Measurements from ENCODE around the gene ADAM22. TPM values are rescaled to one million over a fixed set of nuclear protein-coding genes. Genes with fewer than 3 reads are reported as not detected.

The ADAM22 gene
- total RNA-seq, 1 experiment from 2014 or later, result 1.6 TPM

GRCh38 chr7:88167223-88167622 is 233.2 kb downstream of the ADAM22 start:
- DNase-seq (ENCODE audit: low read depth), result no peak

DNA sequence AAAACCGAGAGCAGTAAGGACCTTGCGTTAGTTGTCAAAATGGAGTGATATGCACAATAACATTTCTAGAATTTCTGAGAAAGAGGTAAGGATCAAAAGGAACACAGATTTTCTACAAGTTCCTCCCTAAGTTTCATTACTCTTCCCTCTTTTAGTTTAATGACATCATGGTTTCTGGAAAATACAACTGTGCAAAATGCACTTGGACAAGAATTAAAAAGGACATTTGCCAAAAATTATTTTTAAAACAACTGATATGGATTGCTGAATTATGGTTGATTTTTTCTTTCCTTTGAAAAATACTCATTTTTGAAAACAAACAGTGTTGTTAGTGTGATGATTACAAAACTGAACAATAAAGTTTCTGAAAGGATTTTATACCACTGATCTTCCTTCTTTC is 233.7 kb downstream of the ADAM22 start:
- DNase-seq (ENCODE audit: low read depth), result no peak

DNA sequence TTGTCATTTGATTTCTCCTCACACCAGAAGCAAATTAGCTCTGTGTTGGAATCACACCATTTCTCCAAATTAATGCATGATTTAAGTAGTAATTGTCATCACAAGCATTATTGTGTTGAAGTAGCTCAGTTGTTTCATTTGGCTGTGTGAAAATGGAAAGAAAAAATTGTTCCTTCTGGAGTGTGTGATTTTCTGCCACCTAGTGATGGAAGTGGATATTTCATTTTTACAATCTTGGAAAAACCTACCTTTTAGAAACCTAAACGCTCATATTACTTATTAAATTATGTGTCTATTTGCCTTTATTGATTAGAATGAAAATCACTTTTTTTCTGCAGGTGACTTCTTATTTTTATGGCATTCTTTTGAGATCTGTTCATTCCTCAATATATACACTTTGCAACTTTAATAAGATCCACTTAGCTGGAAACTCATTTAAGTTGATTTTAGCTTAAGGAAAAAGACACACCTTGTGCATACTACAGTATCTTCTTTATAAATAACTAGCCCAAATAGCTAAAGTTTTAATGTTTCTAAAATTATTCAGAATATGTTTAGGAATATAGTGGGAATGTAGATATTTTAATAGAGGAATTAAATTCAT is 235.8 kb downstream of the ADAM22 start:
- DNase-seq (ENCODE audit: low read depth), result peak; percentile 9

GRCh38 chr7:88172842-88173241 is 238.8 kb downstream of the ADAM22 start:
- no peak for DNase-seq (ENCODE audit: low read depth)

- no peak for DNase-seq (ENCODE audit: low read depth)
Measured at GRCh38 chr7:88176190-88176589, 242.1 kb downstream of the ADAM22 start.

- DNase-seq (ENCODE audit: low read depth), result no peak
Measured at GRCh38 chr7:88183051-88183450, 249.0 kb downstream of the ADAM22 start.

GRCh38 chr7:88184848-88185304 is 250.8 kb downstream of the ADAM22 start:
- peak; percentile 88 for DNase-seq (ENCODE audit: low read depth)

GRCh38 chr7:88185650-88186049 is 251.6 kb downstream of the ADAM22 start:
- peak; percentile 12 for DNase-seq (ENCODE audit: low read depth)

DNA sequence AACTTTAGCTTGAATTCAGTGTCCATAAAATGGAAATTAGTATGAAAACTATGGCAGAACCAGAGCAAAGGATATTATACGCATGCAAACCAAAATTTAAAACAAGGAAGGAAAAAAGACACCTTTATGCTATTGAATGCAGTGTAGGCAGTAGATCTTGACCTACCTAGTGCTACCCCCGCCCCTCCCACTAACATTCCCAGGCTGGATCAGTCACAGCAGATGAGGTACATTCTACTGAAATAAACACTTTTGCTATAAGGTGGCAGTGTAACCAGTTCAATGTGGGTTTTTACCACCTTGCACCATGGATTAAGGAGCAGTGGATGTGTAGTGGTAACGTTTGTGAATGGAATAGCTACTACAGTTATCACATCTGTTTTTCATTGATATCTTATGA is 257.9 kb downstream of the ADAM22 start:
- no peak for DNase-seq (ENCODE audit: low read depth)

DNA sequence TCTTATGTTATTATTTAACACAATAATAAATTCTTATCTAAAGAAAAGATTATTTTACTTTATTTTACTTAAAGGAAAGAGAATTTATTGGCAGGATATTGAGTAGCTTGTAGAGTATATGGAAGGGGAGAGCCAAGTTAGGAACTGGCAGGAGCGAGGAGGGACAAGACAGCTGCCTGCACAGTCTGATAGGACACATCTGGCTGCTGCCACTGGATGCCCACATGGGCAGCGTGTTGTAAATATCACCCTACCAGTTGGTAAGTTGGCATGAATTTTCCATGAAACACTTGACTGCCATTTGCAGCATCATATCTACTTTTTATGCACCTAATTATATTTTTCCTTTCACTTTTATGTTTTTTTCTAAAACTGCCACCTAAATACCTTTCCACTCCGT is 266.2 kb downstream of the ADAM22 start:
- no peak for DNase-seq (ENCODE audit: low read depth)

- DNase-seq (ENCODE audit: low read depth), result no peak
Measured at GRCh38 chr7:88200789-88201188, 266.7 kb downstream of the ADAM22 start.

DNA sequence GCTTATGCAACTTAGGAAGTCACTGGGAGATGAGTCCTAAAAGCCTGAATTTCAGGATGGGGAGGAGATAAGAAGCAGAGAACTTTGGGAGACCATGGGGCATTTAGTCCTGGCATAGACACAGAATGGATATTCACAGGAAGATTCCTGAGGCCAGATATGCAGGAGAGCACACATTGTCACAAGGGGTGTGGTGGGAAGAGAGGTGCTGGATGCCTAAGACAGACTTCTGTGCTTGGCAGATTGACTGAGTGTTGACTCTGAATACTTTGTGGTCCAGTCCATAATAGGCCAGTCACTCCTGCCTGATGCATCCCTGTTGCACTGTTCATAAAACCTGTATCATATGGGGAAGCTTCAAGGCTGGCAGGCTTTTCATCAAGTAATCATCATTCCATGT is 267.3 kb downstream of the ADAM22 start:
- no peak for DNase-seq (ENCODE audit: low read depth)

- DNase-seq (ENCODE audit: low read depth), result no peak
Measured at GRCh38 chr7:88202278-88202677, 268.2 kb downstream of the ADAM22 start.

GRCh38 chr7:88202799-88203198 is 268.7 kb downstream of the ADAM22 start:
- DNase-seq (ENCODE audit: low read depth), result no peak

DNA sequence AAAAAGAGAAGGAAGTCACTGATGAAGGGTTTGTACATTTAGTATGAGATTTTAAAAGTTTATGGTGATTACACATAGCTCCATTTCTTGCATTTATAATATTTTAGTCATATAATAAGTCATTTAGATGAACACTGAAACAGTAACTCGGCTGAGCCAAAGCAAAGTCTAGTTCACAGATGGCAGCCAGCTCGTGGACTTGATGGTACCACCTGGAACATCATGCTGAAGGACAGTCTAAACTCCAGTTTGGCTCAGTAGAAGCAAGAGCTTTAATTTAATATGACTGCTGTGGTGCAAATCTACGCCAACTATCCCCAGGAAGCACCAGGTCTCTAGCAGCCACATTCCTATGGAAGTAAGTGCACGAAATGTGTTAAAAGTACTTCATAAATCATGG is 269.4 kb downstream of the ADAM22 start:
- DNase-seq (ENCODE audit: low read depth), result no peak

- DNase-seq (ENCODE audit: low read depth), result no peak
Measured at GRCh38 chr7:88204525-88205110, 270.6 kb downstream of the ADAM22 start.

DNA sequence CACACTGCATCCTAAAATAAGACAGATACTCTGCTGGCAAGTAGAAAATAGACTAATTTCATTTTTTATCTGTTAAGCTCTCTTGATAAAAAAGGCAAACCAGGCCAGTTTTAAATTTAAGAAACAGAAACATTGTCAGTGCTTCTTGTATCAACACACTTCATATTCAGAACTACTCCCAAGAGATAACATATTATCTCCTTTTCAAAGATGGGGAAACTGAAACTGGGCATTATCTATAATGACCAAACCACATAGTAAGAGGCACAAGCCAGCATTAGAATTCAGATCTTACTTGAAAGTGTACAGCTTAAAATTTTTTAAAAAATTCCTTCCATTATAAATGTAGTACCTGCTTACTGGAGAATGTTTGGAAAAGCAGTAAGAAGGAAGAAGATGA is 271.1 kb downstream of the ADAM22 start:
- DNase-seq (ENCODE audit: low read depth), result no peak

- no peak for DNase-seq (ENCODE audit: low read depth)
Measured at GRCh38 chr7:88206254-88206653, 272.2 kb downstream of the ADAM22 start.

DNA sequence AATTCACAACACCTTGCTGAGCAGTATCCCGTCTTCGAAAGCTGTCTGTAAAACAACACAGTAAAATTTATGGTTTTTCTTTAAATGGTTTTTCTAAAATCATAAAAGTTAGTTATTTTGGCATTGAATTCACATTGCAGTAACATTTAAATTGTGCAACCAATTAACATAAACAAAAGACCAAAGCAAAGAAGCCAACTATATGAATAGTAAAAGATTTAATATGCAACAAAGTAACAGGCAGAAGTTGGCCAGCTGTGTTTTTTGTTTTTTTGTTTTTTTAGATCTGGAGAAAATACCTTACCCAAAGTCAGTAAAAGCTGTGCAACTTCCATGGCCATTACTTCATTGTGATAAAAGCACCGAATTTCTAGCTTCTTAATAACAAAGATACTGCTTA is 274.5 kb downstream of the ADAM22 start:
- DNase-seq (ENCODE audit: low read depth), result no peak

- DNase-seq (ENCODE audit: low read depth), result no peak
Measured at GRCh38 chr7:88212918-88213317, 278.9 kb downstream of the ADAM22 start.

DNA sequence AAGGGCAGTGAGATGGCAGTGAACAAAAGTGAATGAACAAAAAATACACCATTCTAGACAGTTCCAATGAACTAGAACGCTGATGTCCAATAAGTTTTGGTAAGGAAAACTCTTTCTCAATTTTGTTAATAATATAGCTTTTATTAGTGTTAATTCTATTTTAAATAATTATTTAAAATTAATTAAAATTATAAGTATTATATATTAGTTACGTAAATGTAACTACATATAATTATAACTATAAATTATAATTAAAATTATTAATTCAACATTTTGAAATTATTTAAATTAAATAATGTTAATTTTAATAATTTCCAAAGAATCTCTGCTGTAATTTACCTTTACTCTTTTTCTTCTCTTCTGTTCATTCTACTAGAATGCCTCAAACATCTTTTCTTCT is 280.4 kb downstream of the ADAM22 start:
- no peak for DNase-seq (ENCODE audit: low read depth)

DNA sequence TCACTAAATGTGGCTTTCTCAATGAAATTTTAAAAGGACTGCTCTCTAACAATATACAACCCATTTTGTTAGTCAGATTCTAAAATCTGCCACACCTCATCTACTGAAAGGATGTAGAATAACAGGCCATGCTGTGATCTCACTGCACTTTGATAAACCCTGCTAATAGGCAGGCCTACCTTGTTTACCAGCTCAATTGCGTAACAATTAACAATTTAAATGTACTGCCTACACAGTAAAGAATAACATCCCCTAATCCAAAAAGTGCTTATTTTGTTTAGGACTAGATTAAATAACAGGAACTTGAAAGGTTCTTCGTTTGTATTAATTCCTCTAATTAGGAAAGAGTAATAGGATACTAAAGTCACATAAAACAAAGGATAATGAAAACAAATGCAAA is 281.2 kb downstream of the ADAM22 start:
- no peak for DNase-seq (ENCODE audit: low read depth)

GRCh38 chr7:88216276-88216675 is 282.2 kb downstream of the ADAM22 start:
- DNase-seq (ENCODE audit: low read depth), result no peak
